WI38 (cell line): ENCODE data around the gene P2RY6.

ENCODE experiments used
- H3K4me3 ChIP-seq: 2 replicates; pipeline ENCODE4 v1.5.1; 2011; ENCODE audit warnings: low read depth, mild to moderate bottlenecking, control low read depth, low read length
- CTCF ChIP-seq: IDR thresholded peaks from 2 replicates; pipeline ENCODE4 v1.5.1; 2012; ENCODE audit warnings: low read depth, mild to moderate bottlenecking, control low read depth, low read length

P2RY6 gene

GRCh38 chr11:73258104-73259035, 13.8 kb upstream of the P2RY6 start:
- no peak overlapping the region for H3K4me3 ChIP-seq
- TF ChIP-seq CTCF: no peak

GRCh38 chr11:73259406-73260126, 12.6 kb upstream of the P2RY6 start:
- TF ChIP-seq CTCF: no peak
- no peak overlapping the region for H3K4me3 ChIP-seq

- no peak for TF ChIP-seq CTCF
- no peak overlapping the region for H3K4me3 ChIP-seq
Measured at GRCh38 chr11:73260127-73260457, 12.0 kb upstream of the P2RY6 start.

- H3K4me3 ChIP-seq: no peak overlapping the region
- TF ChIP-seq CTCF: no peak
Measured at GRCh38 chr11:73262851-73263495, 9.2 kb upstream of the P2RY6 start.

- no peak overlapping the region for H3K4me3 ChIP-seq
- TF ChIP-seq CTCF: no peak
Measured at GRCh38 chr11:73263640-73264039, 8.5 kb upstream of the P2RY6 start.

- no peak for TF ChIP-seq CTCF
- no peak overlapping the region for H3K4me3 ChIP-seq
Measured at GRCh38 chr11:73265278-73265810, 6.8 kb upstream of the P2RY6 start.
